Measurements from ENCODE around the gene BTBD10.

Gene BTBD10

GRCh38 chr11:13433437-13433836 lies 29.6 kb downstream of the BTBD10 start:
- DNase-seq (ENCODE audit: low read depth), result no peak
- no peak for TF ChIP-seq CTCF (IDR thresholded peaks at IDR 0.05; ENCODE audit: control insufficient read depth, extremely low read depth, insufficient read depth)
- no peak overlapping the region for H3K4me3 ChIP-seq (ENCODE audit: low read depth, low read length)

GRCh38 chr11:13429836-13430235 lies 33.2 kb downstream of the BTBD10 start:
- H3K4me3 ChIP-seq (ENCODE audit: low read depth, low read length), result no peak overlapping the region
- TF ChIP-seq CTCF (IDR thresholded peaks at IDR 0.05; ENCODE audit: control insufficient read depth, extremely low read depth, insufficient read depth), result no peak
- DNase-seq (ENCODE audit: low read depth), result no peak

GRCh38 chr11:13429288-13429687 lies 33.7 kb downstream of the BTBD10 start:
- no peak for DNase-seq (ENCODE audit: low read depth)
- TF ChIP-seq CTCF (IDR thresholded peaks at IDR 0.05; ENCODE audit: control insufficient read depth, extremely low read depth, insufficient read depth), result no peak
- no peak overlapping the region for H3K4me3 ChIP-seq (ENCODE audit: low read depth, low read length)

- H3K4me3 ChIP-seq (ENCODE audit: low read depth, low read length), result no peak overlapping the region
- no peak for DNase-seq (ENCODE audit: low read depth)
- no peak for TF ChIP-seq CTCF (IDR thresholded peaks at IDR 0.05; ENCODE audit: control insufficient read depth, extremely low read depth, insufficient read depth)
Measured at GRCh38 chr11:13427440-13427839, 35.6 kb downstream of the BTBD10 start.

- H3K4me3 ChIP-seq (ENCODE audit: low read depth, low read length), result no peak overlapping the region
- no peak for DNase-seq (ENCODE audit: low read depth)
- no peak for TF ChIP-seq CTCF (IDR thresholded peaks at IDR 0.05; ENCODE audit: control insufficient read depth, extremely low read depth, insufficient read depth)
Measured at GRCh38 chr11:13423372-13423771, 39.6 kb downstream of the BTBD10 start.

- no peak overlapping the region for H3K4me3 ChIP-seq (ENCODE audit: low read depth, low read length)
- no peak for TF ChIP-seq CTCF (IDR thresholded peaks at IDR 0.05; ENCODE audit: control insufficient read depth, extremely low read depth, insufficient read depth)
- no peak for DNase-seq (ENCODE audit: low read depth)
Measured at GRCh38 chr11:13421561-13421960, 41.5 kb downstream of the BTBD10 start.

GRCh38 chr11:13415201-13415600 lies 47.8 kb downstream of the BTBD10 start:
- DNase-seq (ENCODE audit: low read depth), result no peak
- no peak for TF ChIP-seq CTCF (IDR thresholded peaks at IDR 0.05; ENCODE audit: control insufficient read depth, extremely low read depth, insufficient read depth)
- H3K4me3 ChIP-seq (ENCODE audit: low read depth, low read length), result no peak overlapping the region
